GM18526 (cell line): ENCODE results near the gene STARD9.

ENCODE experiments used
- POLR2A ChIP-seq: IDR thresholded peaks from 3 replicates; pipeline ENCODE4 v1.6.1; 2011; ENCODE audit not compliant: insufficient read length; ENCODE audit errors: extremely low read depth

Gene STARD9

GRCh38 chr15:42704492-42704926 is 129.1 kb downstream of the STARD9 start:
- TF ChIP-seq POLR2A, result no peak

- no peak for TF ChIP-seq POLR2A
Measured at GRCh38 chr15:42705336-42705735, 129.9 kb downstream of the STARD9 start.

- TF ChIP-seq POLR2A, result no peak
Measured at GRCh38 chr15:42707068-42707467, 131.7 kb downstream of the STARD9 start.

- no peak for TF ChIP-seq POLR2A
Measured at GRCh38 chr15:42707873-42708544, 132.6 kb downstream of the STARD9 start.

- no peak for TF ChIP-seq POLR2A
Measured at GRCh38 chr15:42710662-42711061, 135.3 kb downstream of the STARD9 start.

- TF ChIP-seq POLR2A, result no peak
Measured at GRCh38 chr15:42711746-42712145, 136.3 kb downstream of the STARD9 start.

DNA sequence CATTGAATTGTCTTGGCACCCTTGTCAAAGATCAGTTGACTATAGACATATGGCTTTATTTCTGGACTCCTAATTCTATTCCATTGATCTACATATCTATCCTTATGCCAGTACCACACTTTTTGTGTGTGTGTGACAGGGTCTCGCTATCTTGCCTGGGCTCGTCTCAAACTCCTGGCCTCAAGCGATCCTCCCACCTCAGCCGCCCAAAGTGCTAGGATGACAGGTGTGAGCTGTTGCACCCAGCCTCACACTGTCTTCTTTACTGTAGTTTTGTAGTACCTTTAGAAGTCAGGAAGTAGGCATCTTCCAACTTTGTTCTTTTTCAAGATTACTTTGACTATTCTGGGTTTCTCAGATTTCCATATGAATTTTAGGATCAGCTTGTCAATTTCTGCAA is 137.2 kb downstream of the STARD9 start:
- no peak for TF ChIP-seq POLR2A

GRCh38 chr15:42716125-42716524 is 140.7 kb downstream of the STARD9 start:
- TF ChIP-seq POLR2A, result no peak

DNA sequence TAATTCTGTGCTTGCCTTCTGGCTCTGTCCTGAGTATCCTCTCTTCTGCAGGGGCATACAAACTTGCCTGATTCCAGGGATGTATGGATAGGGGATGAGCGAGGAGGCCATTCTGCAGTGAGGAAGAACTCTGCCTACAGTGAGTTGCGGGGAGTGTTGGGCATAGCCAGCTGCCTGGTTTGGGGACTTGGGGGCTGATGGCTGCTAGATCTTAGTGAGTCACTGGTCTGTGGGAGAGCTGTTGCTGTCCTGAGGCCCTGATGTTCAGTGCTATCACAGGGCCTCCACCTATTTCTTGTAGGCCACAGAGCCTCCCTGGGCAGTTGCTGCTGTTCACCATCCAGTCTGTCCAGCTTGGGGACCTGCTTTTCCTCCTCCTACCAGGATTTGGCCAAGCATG is 141.2 kb downstream of the STARD9 start:
- TF ChIP-seq POLR2A, result no peak

DNA sequence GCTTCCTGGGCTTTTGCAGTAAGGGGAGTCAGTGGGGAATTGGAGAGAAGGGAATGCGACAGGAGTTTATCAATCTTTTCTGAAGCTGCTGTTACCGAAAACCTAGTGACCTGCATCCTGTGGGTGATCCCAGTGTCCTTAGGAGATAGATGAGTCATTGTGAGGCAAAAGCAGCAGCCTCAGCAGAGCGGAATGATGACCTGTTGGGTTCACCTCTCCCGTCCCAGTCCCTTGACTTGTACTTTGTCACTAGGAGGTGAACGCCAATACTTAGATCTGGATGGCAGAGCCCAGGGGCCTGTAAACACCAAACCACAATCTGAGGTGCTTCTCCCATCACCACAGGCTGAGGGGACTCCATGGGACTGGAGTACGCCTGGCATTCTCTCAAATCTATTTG is 143.6 kb downstream of the STARD9 start:
- no peak for TF ChIP-seq POLR2A

DNA sequence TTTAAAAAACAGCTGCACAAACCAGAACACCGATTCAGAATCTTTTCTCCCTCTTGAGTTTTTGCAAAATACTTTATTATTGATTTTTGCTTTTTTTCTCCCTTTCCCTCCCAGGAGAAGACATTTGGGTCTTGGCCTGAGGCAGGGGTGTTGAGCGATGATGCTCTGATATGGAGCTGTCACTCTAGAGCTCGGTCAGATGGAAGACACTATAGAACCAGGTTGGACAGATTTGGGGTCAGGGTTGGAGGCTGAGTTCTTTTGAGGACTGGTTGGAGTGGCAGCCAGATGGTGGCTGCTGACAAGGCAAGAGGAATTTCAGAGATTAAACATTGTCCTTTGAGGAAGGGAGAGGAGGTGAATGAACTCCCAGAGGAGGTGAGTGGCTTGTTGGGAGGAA is 144.7 kb downstream of the STARD9 start:
- no peak for TF ChIP-seq POLR2A

DNA sequence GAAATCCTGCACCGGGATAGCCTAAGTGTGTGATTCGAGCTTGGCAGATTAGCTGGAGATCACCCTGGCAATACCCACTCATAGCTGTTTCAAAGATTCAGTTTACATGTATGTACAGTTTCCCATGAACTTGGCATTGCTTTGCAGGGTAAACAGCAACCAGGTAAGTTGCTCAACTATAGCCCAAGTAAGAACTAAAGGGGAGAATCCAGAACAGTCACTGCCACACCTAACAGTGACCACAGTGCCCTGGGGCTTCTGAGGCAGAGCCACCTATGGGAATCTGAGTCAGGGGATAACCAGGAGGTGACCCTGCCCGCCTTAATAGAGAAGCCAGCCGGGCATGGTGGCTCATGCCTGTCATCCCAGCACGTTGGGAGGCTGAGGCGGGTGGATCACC is 145.6 kb downstream of the STARD9 start:
- no peak for TF ChIP-seq POLR2A

DNA sequence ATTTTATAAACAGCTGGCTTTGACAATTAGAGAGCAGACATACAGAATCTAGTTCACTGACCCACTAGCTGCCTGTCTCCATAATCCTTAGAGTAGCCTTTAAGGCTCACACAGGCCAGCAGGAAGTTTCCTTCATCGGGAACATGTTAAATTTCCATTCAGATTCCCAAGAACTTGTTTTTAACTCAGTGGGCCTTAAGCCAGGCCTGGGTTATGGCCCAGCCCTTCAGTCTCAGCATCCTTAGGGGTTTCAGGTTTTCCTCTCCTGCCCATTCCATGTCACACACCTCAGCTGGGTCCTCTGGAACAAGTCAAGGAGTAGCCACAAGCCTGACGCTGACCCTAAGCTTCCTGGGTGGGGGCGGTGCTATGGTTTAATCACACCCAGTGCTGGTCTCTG is 146.5 kb downstream of the STARD9 start:
- no peak for TF ChIP-seq POLR2A

GRCh38 chr15:42723068-42723467 is 147.7 kb downstream of the STARD9 start:
- TF ChIP-seq POLR2A, result no peak

DNA sequence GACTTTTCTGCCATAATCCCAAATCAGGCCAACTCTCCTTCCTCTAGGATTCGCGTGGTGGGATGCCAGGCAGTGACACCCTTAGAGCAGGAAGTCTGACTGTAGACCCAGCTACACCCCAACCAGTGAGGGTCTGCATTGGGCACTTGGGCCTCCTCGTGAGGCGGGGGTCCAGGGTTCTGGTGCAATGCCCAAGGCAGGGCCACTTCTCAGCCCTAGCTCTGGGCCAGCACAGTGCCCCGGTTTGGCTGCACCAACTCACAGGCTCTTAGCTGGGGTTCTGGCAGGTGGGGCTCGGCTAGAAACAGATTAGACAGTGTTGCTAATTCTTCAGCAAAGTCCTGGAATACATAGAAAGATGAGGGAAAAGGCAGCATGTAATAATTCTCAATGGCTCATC is 148.9 kb downstream of the STARD9 start:
- no peak for TF ChIP-seq POLR2A

GRCh38 chr15:42725331-42725903 is 150.0 kb downstream of the STARD9 start:
- no peak for TF ChIP-seq POLR2A

GRCh38 chr15:42726114-42726513 is 150.7 kb downstream of the STARD9 start:
- no peak for TF ChIP-seq POLR2A
